Neural cell (in vitro differentiated cells): ENCODE data around the gene AFTPH. TPM values are rescaled to one million over a fixed set of nuclear protein-coding genes. Genes with fewer than 3 reads are reported as not detected.

Experiments
- H2AFZ ChIP-seq: fragments of 200-600, 300-800 bp; sonication (generic), shearing (Covaris generic); 2 replicates; pipeline ENCODE4 v1.6.0; 2014; ENCODE audit warnings: low read depth, mild to moderate bottlenecking, antibody characterized with exemption, low read length, moderate library complexity
- H3F3A ChIP-seq: fragments of 200-600 bp; shearing (Covaris generic); 2 replicates; pipeline ENCODE4 v1.6.1; 2016; ENCODE audit warnings: mild to moderate bottlenecking, moderate library complexity, mixed read lengths, antibody characterized with exemption, low read length; ENCODE audit not compliant: insufficient read depth, poor library complexity, severe bottlenecking
- H3K27ac ChIP-seq: fragments of 200-600, 300-800 bp; sonication (generic), shearing (Covaris generic); 2 replicates; pipeline ENCODE4 v1.5.1; 2014; ENCODE audit warnings: mild to moderate bottlenecking, low read length, moderate library complexity
- H3K27me3 ChIP-seq: fragments of 300-800, 200-600 bp; sonication (generic), shearing (Covaris generic); 2 replicates; pipeline ENCODE4 v1.6.0; 2014; ENCODE audit warnings: mild to moderate bottlenecking, low read depth, low read length, moderate library complexity; ENCODE audit not compliant: insufficient read depth
- H3K36me3 ChIP-seq: fragments of 300-800, 200-600 bp; sonication (generic), shearing (Covaris generic); 2 replicates; pipeline ENCODE4 v1.5.1; 2014; ENCODE audit warnings: mild to moderate bottlenecking, antibody characterized with exemption, low read length, moderate library complexity; ENCODE audit not compliant: insufficient read depth
- H3K4me2 ChIP-seq: fragments of 300-800, 200-600 bp; sonication (generic), shearing (Covaris generic); 2 replicates; pipeline ENCODE4 v1.6.0; 2014; ENCODE audit warnings: mild to moderate bottlenecking, low read length
- H3K4me3 ChIP-seq: fragments of 300-800, 200-600 bp; sonication (generic), shearing (Covaris generic); 2 replicates; pipeline ENCODE4 v1.5.1; 2014; ENCODE audit warnings: mild to moderate bottlenecking, low read length, moderate library complexity
- H3K79me2 ChIP-seq: fragments of 200-600 bp; shearing (Covaris generic); replicated peaks from 2 replicates; pipeline ENCODE4 v1.6.0; 2014; ENCODE audit warnings: mild to moderate bottlenecking, low read length, moderate library complexity; ENCODE audit not compliant: insufficient read depth
- H3K9ac ChIP-seq: fragments of 300-800, 200-600 bp; sonication (generic), shearing (Covaris generic); 2 replicates; pipeline ENCODE4 v1.6.1; 2016; ENCODE audit warnings: mild to moderate bottlenecking, low read length, mixed read lengths
- H3K9me2 ChIP-seq: fragments of 200-600 bp; shearing (Covaris generic); 2 replicates; pipeline ENCODE4 v1.6.1; 2016; ENCODE audit warnings: mild to moderate bottlenecking, low read length, mixed read lengths; ENCODE audit not compliant: insufficient read depth
- H3K9me3 ChIP-seq: fragments of 200-600, 300-800 bp; sonication (generic), shearing (Covaris generic); 2 replicates; pipeline ENCODE4 v1.6.1; 2016; ENCODE audit warnings: mild to moderate bottlenecking, mixed run types, low read length, moderate library complexity, mixed read lengths
- H4K20me1 ChIP-seq: fragments of 200-600 bp; shearing (Covaris generic); 2 replicates; pipeline ENCODE4 v1.6.1; 2016; ENCODE audit warnings: mild to moderate bottlenecking, mixed run types; ENCODE audit not compliant: insufficient read depth
- EP300 ChIP-seq: fragments of 450-650 bp; conservative IDR thresholded peaks from 2 replicates; pipeline ENCODE4 v1.6.1; 2014; ENCODE audit warnings: antibody characterized with exemption, mild to moderate bottlenecking, moderate library complexity; ENCODE audit not compliant: poor library complexity, severe bottlenecking
- EZH2 ChIP-seq: fragments of 200-600, 300-800 bp; shearing (Covaris generic), sonication (generic); IDR thresholded peaks from 2 replicates; pipeline ENCODE4 v1.6.1; 2014; ENCODE audit warnings: antibody characterized with exemption, low read length, borderline replicate concordance, mild to moderate bottlenecking; ENCODE audit not compliant: insufficient read depth, poor library complexity, severe bottlenecking
- MXI1 ChIP-seq: fragments of 450-650 bp; conservative IDR thresholded peaks from 2 replicates; pipeline ENCODE4 v1.6.1; 2014; ENCODE audit warnings: antibody characterized with exemption, mild to moderate bottlenecking; ENCODE audit not compliant: poor library complexity, severe bottlenecking
- POLR2AphosphoS5 ChIP-seq: IDR thresholded peaks from 2 replicates; pipeline ENCODE4 v1.6.1; 2012
- RAD21 ChIP-seq: fragments of 450-650 bp; conservative IDR thresholded peaks from 2 replicates; pipeline ENCODE4 v1.6.1; 2014; ENCODE audit warnings: antibody characterized with exemption, mild to moderate bottlenecking, moderate library complexity
- REST ChIP-seq: IDR thresholded peaks from 2 replicates; pipeline ENCODE4 v1.6.1; 2012; ENCODE audit warnings: borderline replicate concordance
- SMC3 ChIP-seq: fragments of 450-650 bp; conservative IDR thresholded peaks from 2 replicates; pipeline ENCODE4 v1.6.1; 2014; ENCODE audit warnings: antibody characterized with exemption, mild to moderate bottlenecking, moderate library complexity; ENCODE audit not compliant: poor library complexity
- TAF1 ChIP-seq: IDR thresholded peaks from 2 replicates; pipeline ENCODE4 v1.6.1; 2012; ENCODE audit warnings: low read depth
- polyA plus RNA-seq: library from polyadenylated mRNA; depleted of rRNA; stranded (reverse); fragments of >200 nt; gene quantifications from 2 replicates; pipeline ENCODE4 v1.2.3, GENCODE V29; 2014
- TF ChIP-seq, protein P1 (sequence below): fragments of 450-650 bp; IDR thresholded peaks from 2 replicates; pipeline ENCODE4 v1.5.1; 2014; ENCODE audit warnings: antibody characterized with exemption, mild to moderate bottlenecking, moderate library complexity; ENCODE audit not compliant: poor library complexity, severe bottlenecking

AFTPH gene
- polyA plus RNA-seq, 1 donor from 2014 or later = 63.0 TPM

- Histone ChIP-seq H3K9ac (no peak overlapping the region), H3K4me2 (no peak overlapping the region), H3K27me3 (no peaks in the 10 kb centered on the region), H3F3A (no peaks in the 10 kb centered on the region), H3K4me3 (no peak overlapping the region), H2AFZ (no peak overlapping the region), H3K36me3 (no peaks in the 10 kb centered on the region), H3K9me3 (no peaks in the 10 kb centered on the region), H3K9me2 (no peaks in the 10 kb centered on the region), H3K79me2 (no peaks in the 10 kb centered on the region), H3K27ac (no peak overlapping the region), H4K20me1 (no peaks in the 10 kb centered on the region)
- TF ChIP-seq MXI1 (no peak), RAD21 (no peak), EZH2 (no peak), SMC3 (no peak), REST (no peak), EP300 (no peak), TAF1 (no peak), POLR2AphosphoS5 (no peak)
- TF ChIP-seq, protein P1, sequence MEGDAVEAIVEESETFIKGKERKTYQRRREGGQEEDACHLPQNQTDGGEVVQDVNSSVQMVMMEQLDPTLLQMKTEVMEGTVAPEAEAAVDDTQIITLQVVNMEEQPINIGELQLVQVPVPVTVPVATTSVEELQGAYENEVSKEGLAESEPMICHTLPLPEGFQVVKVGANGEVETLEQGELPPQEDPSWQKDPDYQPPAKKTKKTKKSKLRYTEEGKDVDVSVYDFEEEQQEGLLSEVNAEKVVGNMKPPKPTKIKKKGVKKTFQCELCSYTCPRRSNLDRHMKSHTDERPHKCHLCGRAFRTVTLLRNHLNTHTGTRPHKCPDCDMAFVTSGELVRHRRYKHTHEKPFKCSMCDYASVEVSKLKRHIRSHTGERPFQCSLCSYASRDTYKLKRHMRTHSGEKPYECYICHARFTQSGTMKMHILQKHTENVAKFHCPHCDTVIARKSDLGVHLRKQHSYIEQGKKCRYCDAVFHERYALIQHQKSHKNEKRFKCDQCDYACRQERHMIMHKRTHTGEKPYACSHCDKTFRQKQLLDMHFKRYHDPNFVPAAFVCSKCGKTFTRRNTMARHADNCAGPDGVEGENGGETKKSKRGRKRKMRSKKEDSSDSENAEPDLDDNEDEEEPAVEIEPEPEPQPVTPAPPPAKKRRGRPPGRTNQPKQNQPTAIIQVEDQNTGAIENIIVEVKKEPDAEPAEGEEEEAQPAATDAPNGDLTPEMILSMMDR = no peak
Measured at GRCh38 chr2:64607381-64608304, 83.5 kb downstream of the AFTPH start.

DNA sequence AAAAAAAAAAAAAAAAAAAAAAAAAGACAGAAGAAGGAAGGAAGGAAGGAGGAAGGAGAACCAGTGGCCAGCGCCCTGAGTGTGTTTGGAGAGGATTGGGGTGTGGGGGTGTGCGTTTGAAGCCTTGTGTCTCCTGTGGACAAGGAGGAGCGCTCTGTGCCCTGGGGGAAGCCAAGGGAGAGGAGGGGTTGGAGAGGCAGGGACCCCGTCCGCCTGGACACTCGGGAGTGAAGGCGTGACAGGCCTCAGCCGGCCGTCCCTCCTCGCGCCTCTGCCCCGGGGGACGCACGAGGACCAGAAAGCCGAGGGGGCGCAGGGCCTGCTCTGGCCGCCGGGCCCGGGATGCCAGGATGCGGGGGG, 84.7 kb downstream of the AFTPH start:
- no peak overlapping the region for H3K9ac ChIP-seq
- TF ChIP-seq RAD21 (no peak), REST (no peak), EP300 (no peak), EZH2 (no peak), POLR2AphosphoS5 (no peak), MXI1 (no peak), SMC3 (no peak), TAF1 (no peak)
- TF ChIP-seq, protein P1 = no peak
- no peaks in the 10 kb centered on the region for H3K9me2 ChIP-seq
- no peaks in the 10 kb centered on the region for H3K9me3 ChIP-seq
- H4K20me1 ChIP-seq = no peaks in the 10 kb centered on the region
- no peak overlapping the region for H3K27ac ChIP-seq
- no peaks in the 10 kb centered on the region for H3F3A ChIP-seq
- H3K36me3 ChIP-seq = no peaks in the 10 kb centered on the region
- no peaks in the 10 kb centered on the region for H3K27me3 ChIP-seq
- no peak overlapping the region for H2AFZ ChIP-seq
- H3K79me2 ChIP-seq = no peaks in the 10 kb centered on the region
- H3K4me3 ChIP-seq = no peak overlapping the region
- no peak overlapping the region for H3K4me2 ChIP-seq
